IPS DF 6.9 (cell line): ENCODE results near the gene CSGALNACT2.
"Not testable (repeated sequence)": the region's sequence is repeated elsewhere in the genome, so short reads cannot be mapped to it uniquely, and the experiment has no call there.

Experiments
- DNase-seq: peaks from one replicate; pipeline ENCODE4 v3.0.0-alpha.2; 2013; ENCODE audit warnings: low read depth, low spot score
- H3K27ac ChIP-seq: one replicate; pipeline ENCODE4 v1.5.1; 2013; ENCODE audit warnings: low read length, control low read depth
- H3K27me3 ChIP-seq: 2 replicates; pipeline ENCODE4 v1.6.1; 2013; ENCODE audit warnings: mild to moderate bottlenecking, low read length; ENCODE audit not compliant: control insufficient read depth, insufficient read depth
- H3K36me3 ChIP-seq: 2 replicates; pipeline ENCODE4 v1.6.1; 2013; ENCODE audit warnings: low read length; ENCODE audit not compliant: control insufficient read depth, insufficient read depth
- H3K4me1 ChIP-seq: 2 replicates; pipeline ENCODE4 v1.6.1; 2013; ENCODE audit warnings: low read length; ENCODE audit not compliant: control insufficient read depth, insufficient read depth
- H3K4me3 ChIP-seq: 2 replicates; pipeline ENCODE4 v1.5.1; 2013; ENCODE audit warnings: mild to moderate bottlenecking, low read length
- H3K9me3 ChIP-seq: 2 replicates; pipeline ENCODE4 v1.6.1; 2013; ENCODE audit warnings: low read length, inconsistent platforms; ENCODE audit not compliant: control insufficient read depth, insufficient read depth
- WGBS: extraction: QIAGEN DNeasy Blood & Tissue Kit; methylation state at CpG from one replicate; pipeline ENCODE4 v1.1.7; 2013; ENCODE audit warnings: mixed read lengths, missing lambda C conversion rate; ENCODE audit not compliant: insufficient read length, insufficient coverage; 5-methylcytosine and 5-hydroxymethylcytosine counted together

The CSGALNACT2 gene

GRCh38 chr10:43216931-43217562 is 78.8 kb downstream of the CSGALNACT2 start:
- Histone ChIP-seq H3K36me3 (no peaks in the 10 kb centered on the region), H3K9me3 (no peaks in the 10 kb centered on the region), H3K27me3 (no peaks in the 10 kb centered on the region), H3K4me3 (no peak overlapping the region), H3K27ac (no peak overlapping the region), H3K4me1 (no peaks in the 10 kb centered on the region; the same call in 1 of the 2 replicates)
- WGBS = no CpG with 5 or more reads among the region's 15 CpGs
- no peak for DNase-seq

GRCh38 chr10:43217563-43218205 is 79.4 kb downstream of the CSGALNACT2 start:
- WGBS = no CpG with 5 or more reads among the region's 10 CpGs
- Histone ChIP-seq H3K9me3 (no peaks in the 10 kb centered on the region), H3K27ac (no peak overlapping the region), H3K36me3 (no peaks in the 10 kb centered on the region), H3K4me3 (no peak overlapping the region), H3K4me1 (no peaks in the 10 kb centered on the region; the same call in 1 of the 2 replicates), H3K27me3 (no peaks in the 10 kb centered on the region)
- DNase-seq = no peak

GRCh38 chr10:43218206-43218950 is 80.1 kb downstream of the CSGALNACT2 start:
- no peaks in the 10 kb centered on the region; the same call in 1 of the 2 replicates for H3K4me1 ChIP-seq
- H3K36me3 ChIP-seq = no peaks in the 10 kb centered on the region
- no peak for DNase-seq
- H3K9me3 ChIP-seq = no peaks in the 10 kb centered on the region
- WGBS = no CpG with 5 or more reads among the region's 18 CpGs
- no peak overlapping the region for H3K27ac ChIP-seq
- no peak overlapping the region for H3K4me3 ChIP-seq
- H3K27me3 ChIP-seq = no peaks in the 10 kb centered on the region

GRCh38 chr10:43218951-43219837 is 80.9 kb downstream of the CSGALNACT2 start:
- no peak for DNase-seq
- Histone ChIP-seq H3K4me1 (no peaks in the 10 kb centered on the region; the same call in 1 of the 2 replicates), H3K9me3 (no peaks in the 10 kb centered on the region), H3K4me3 (no peak overlapping the region), H3K27ac (no peak overlapping the region), H3K27me3 (no peaks in the 10 kb centered on the region), H3K36me3 (no peaks in the 10 kb centered on the region)
- no CpG with 5 or more reads among the region's 18 CpGs for WGBS

GRCh38 chr10:43219848-43220247 is 81.6 kb downstream of the CSGALNACT2 start:
- H3K4me1 ChIP-seq = no peaks in the 10 kb centered on the region; the same call in 1 of the 2 replicates
- DNase-seq = no peak
- WGBS = no CpG with 5 or more reads among the region's 5 CpGs
- H3K36me3 ChIP-seq = no peaks in the 10 kb centered on the region
- H3K27me3 ChIP-seq = no peaks in the 10 kb centered on the region
- H3K9me3 ChIP-seq = no peaks in the 10 kb centered on the region
- H3K4me3 ChIP-seq = no peak overlapping the region
- no peak overlapping the region for H3K27ac ChIP-seq

GRCh38 chr10:43220251-43220650 is 82.0 kb downstream of the CSGALNACT2 start:
- not testable (repeated sequence) for H3K27me3 ChIP-seq
- no CpG with 5 or more reads among the region's 6 CpGs for WGBS

GRCh38 chr10:43220657-43221418 is 82.6 kb downstream of the CSGALNACT2 start:
- no peak overlapping the region for H3K4me3 ChIP-seq
- no CpG with 5 or more reads among the region's 14 CpGs for WGBS
- H3K27ac ChIP-seq = no peak overlapping the region
- H3K9me3 ChIP-seq = no peaks in the 10 kb centered on the region
- no peaks in the 10 kb centered on the region for H3K27me3 ChIP-seq
- no peak for DNase-seq
- H3K4me1 ChIP-seq = no peaks in the 10 kb centered on the region; the same call in 1 of the 2 replicates
- H3K36me3 ChIP-seq = no peaks in the 10 kb centered on the region

More at GRCh38 chr10:43220251-43220650, 82.0 kb downstream of the CSGALNACT2 start:
- H3K27ac ChIP-seq, DNase-seq, H3K4me3 ChIP-seq, H3K9me3 ChIP-seq, H3K36me3 ChIP-seq, H3K4me1 ChIP-seq: not testable (repeated sequence)

- WGBS = no CpG with 5 or more reads among the region's 19 CpGs
- DNase-seq = no peak
Observed at GRCh38 chr10:43221419-43222209, 83.4 kb downstream of the CSGALNACT2 start.

GRCh38 chr10:43222210-43222720 is 84.0 kb downstream of the CSGALNACT2 start:
- H3K36me3 ChIP-seq = no peaks in the 10 kb centered on the region
- WGBS = no CpG with 5 or more reads among the region's 4 CpGs
- no peaks in the 10 kb centered on the region for H3K9me3 ChIP-seq
- no peak overlapping the region for H3K4me3 ChIP-seq
- no peaks in the 10 kb centered on the region for H3K27me3 ChIP-seq
- H3K27ac ChIP-seq = no peak overlapping the region
- H3K4me1 ChIP-seq = no peaks in the 10 kb centered on the region; the same call in 1 of the 2 replicates
- DNase-seq = no peak

More at GRCh38 chr10:43221419-43222209, 83.4 kb downstream of the CSGALNACT2 start:
- no peaks in the 10 kb centered on the region for H3K9me3 ChIP-seq
- H3K36me3 ChIP-seq = no peaks in the 10 kb centered on the region
- no peak overlapping the region for H3K4me3 ChIP-seq
- H3K27me3 ChIP-seq = no peaks in the 10 kb centered on the region
- no peak overlapping the region for H3K27ac ChIP-seq
- no peaks in the 10 kb centered on the region; the same call in 1 of the 2 replicates for H3K4me1 ChIP-seq
